Measurements from ENCODE around the gene MAPKAP1. TPM values are rescaled to one million over a fixed set of nuclear protein-coding genes. Genes with fewer than 3 reads are reported as not detected.

MAPKAP1 gene
- total RNA-seq, 2 experiments from 2014 or later, result 51.6 to 61.9 TPM

DNA sequence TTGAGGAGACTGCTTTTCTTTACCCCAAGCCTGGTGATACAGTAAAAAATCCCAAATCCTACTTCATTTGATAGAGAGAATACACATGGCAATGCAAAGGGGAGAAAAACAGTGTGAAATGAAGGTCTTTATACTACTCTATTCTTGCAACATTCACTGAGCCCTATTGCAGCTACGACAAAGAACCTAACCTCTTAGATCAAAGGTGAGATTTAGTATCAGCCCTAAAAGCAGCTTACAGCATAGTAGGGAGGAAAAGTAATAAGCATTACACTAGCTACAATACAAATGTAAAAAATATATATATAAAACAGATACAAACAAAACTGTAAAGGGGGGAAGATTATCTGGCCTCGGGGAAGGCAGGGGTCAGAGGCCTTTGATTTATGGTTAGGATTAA, 147.1 kb downstream of the MAPKAP1 start:
- ATAC-seq, result no peak
- Mint-ChIP-seq H3K27me3 (no peaks in the 10 kb centered on the region), H3K4me1 (peaks cover 16% of the 10 kb centered on the region), H3K4me3 (no peak overlapping the region), H3K27ac (no peak overlapping the region), H3K9me3 (ENCODE audit: low read depth) (no peaks in the 10 kb centered on the region), H3K36me3 (ENCODE audit: low read depth) (peaks cover 13% of the 10 kb centered on the region)
- POLR2A ChIA-PET, result no interaction called here
- intact Hi-C loops (cut with DNase I, micrococcal nuclease), result loop anchor here (2.0 to 10.0 kb wide), 5 partner anchors 145 to 931 kb away; partner anchors contain the start of gene MAPKAP1 (in 1 of the 2)
- CTCF ChIA-PET, result interaction anchor here (0.7 to 3.4 kb wide), 5 partner anchors 12 to 668 kb away, joined by 3 to 13 read pairs (median 3); no protein-coding TSS in a partner anchor
- no peak for DNase-seq

GRCh38 chr9:125559194-125559593, 147.8 kb downstream of the MAPKAP1 start:
- no peak overlapping the region for H3K27ac Mint-ChIP-seq
- intact Hi-C loops (cut with DNase I, micrococcal nuclease), result loop anchor here (2.0 to 10.0 kb wide), 5 partner anchors 146 to 932 kb away; partner anchors contain the start of gene MAPKAP1 (in 1 of the 2)
- H3K4me3 Mint-ChIP-seq, result no peak overlapping the region
- ATAC-seq (no peak), DNase-seq (no peak)
- ChIA-PET CTCF (interaction anchor here (0.6 to 3.4 kb wide), 25 partner anchors 9 to 963 kb away, joined by 3 to 13 read pairs (median 3); no protein-coding TSS in a partner anchor), POLR2A (no interaction called here)
- H3K4me1 Mint-ChIP-seq, result peaks cover 11% of the 10 kb centered on the region
- H3K27me3 Mint-ChIP-seq, result no peaks in the 10 kb centered on the region
- no peaks in the 10 kb centered on the region for H3K9me3 Mint-ChIP-seq (ENCODE audit: low read depth)
- H3K36me3 Mint-ChIP-seq (ENCODE audit: low read depth), result peaks cover 14% of the 10 kb centered on the region

GRCh38 chr9:125558453-125559092, 148.4 kb downstream of the MAPKAP1 start:
- ChIA-PET CTCF (interaction anchor here (0.6 to 3.4 kb wide), 27 partner anchors 8 to 1447 kb away, joined by 3 to 13 read pairs (median 3); no protein-coding TSS in a partner anchor), POLR2A (no interaction called here)
- DNase-seq, result peak; percentile 71
- ATAC-seq, result peak; percentile 72
- no peaks in the 10 kb centered on the region for H3K9me3 Mint-ChIP-seq (ENCODE audit: low read depth)
- peaks cover 11% of the 10 kb centered on the region for H3K4me1 Mint-ChIP-seq
- H3K36me3 Mint-ChIP-seq (ENCODE audit: low read depth), result peaks cover 17% of the 10 kb centered on the region
- no peaks in the 10 kb centered on the region for H3K27me3 Mint-ChIP-seq
- intact Hi-C loops (cut with DNase I, micrococcal nuclease), result loop anchor here (1.0 to 10.0 kb wide), 8 partner anchors 73 to 933 kb away; partner anchors contain the start of gene MAPKAP1 (in 1 of the 2)
- no peak overlapping the region for H3K4me3 Mint-ChIP-seq
- no peak overlapping the region for H3K27ac Mint-ChIP-seq

- H3K4me3 Mint-ChIP-seq, result no peak overlapping the region
- intact Hi-C loops (cut with DNase I, micrococcal nuclease), result loop anchor here (5.0 to 10.0 kb wide), 4 partner anchors 149 to 669 kb away; partner anchors contain the start of gene MAPKAP1 (in 1 of the 2)
- no peak overlapping the region for H3K27ac Mint-ChIP-seq
- CTCF ChIA-PET, result no interaction called here
- peaks cover 17% of the 10 kb centered on the region for H3K36me3 Mint-ChIP-seq (ENCODE audit: low read depth)
- POLR2A ChIA-PET, result no interaction called here
- H3K9me3 Mint-ChIP-seq (ENCODE audit: low read depth), result no peaks in the 10 kb centered on the region
- no peaks in the 10 kb centered on the region for H3K27me3 Mint-ChIP-seq
- ATAC-seq (no peak), DNase-seq (no peak)
- H3K4me1 Mint-ChIP-seq, result no peaks in the 10 kb centered on the region
Measured at GRCh38 chr9:125556046-125556721, 150.8 kb downstream of the MAPKAP1 start.

DNA sequence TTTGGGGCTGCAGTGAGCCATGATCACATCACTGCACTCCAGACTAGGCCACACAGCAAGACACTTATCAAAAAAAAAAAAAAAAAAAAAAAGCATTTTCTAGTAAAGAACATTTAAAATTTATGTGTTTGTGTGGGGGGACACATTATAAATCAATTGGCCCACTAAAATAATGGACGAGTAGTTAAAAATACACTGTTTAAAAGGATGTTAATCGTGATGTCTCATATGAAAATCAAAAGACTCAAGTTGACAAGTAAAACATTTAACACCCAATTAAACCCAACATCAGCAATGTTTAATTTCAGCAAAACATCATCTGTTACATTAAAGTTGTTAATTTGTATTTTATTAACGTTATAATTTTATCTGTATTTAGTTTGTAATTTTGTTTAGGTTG, 152.3 kb downstream of the MAPKAP1 start:
- ATAC-seq (no peak), DNase-seq (no peak)
- Mint-ChIP-seq H3K4me3 (no peak overlapping the region), H3K36me3 (ENCODE audit: low read depth) (peaks cover 17% of the 10 kb centered on the region), H3K9me3 (ENCODE audit: low read depth) (no peaks in the 10 kb centered on the region), H3K4me1 (no peaks in the 10 kb centered on the region), H3K27me3 (no peaks in the 10 kb centered on the region), H3K27ac (no peak overlapping the region)
- CTCF ChIA-PET, result no interaction called here
- intact Hi-C loops (cut with DNase I, micrococcal nuclease), result loop anchor here (5.0 to 10.0 kb wide), 4 partner anchors 147 to 670 kb away; partner anchors contain the start of gene MAPKAP1 (in 1 of the 2)
- POLR2A ChIA-PET, result no interaction called here

GRCh38 chr9:125551781-125552180, 155.2 kb downstream of the MAPKAP1 start:
- Mint-ChIP-seq H3K27me3 (no peaks in the 10 kb centered on the region), H3K4me1 (no peaks in the 10 kb centered on the region), H3K9me3 (ENCODE audit: low read depth) (no peaks in the 10 kb centered on the region), H3K36me3 (ENCODE audit: low read depth) (peaks cover 6% of the 10 kb centered on the region), H3K27ac (no peak overlapping the region), H3K4me3 (no peak overlapping the region)
- ATAC-seq (no peak), DNase-seq (no peak)
- ChIA-PET POLR2A (no interaction called here), CTCF (interaction anchor here (0.7 to 1.1 kb wide), 3 partner anchors 10 to 172 kb away, joined by 3 to 5 read pairs (median 3); no protein-coding TSS in a partner anchor)
- intact Hi-C loops (cut with DNase I, micrococcal nuclease), result loop anchor here (10.0 kb wide), 3 partner anchors 153 to 673 kb away; partner anchors contain the start of gene MAPKAP1 (in 1 of the 2)

DNA sequence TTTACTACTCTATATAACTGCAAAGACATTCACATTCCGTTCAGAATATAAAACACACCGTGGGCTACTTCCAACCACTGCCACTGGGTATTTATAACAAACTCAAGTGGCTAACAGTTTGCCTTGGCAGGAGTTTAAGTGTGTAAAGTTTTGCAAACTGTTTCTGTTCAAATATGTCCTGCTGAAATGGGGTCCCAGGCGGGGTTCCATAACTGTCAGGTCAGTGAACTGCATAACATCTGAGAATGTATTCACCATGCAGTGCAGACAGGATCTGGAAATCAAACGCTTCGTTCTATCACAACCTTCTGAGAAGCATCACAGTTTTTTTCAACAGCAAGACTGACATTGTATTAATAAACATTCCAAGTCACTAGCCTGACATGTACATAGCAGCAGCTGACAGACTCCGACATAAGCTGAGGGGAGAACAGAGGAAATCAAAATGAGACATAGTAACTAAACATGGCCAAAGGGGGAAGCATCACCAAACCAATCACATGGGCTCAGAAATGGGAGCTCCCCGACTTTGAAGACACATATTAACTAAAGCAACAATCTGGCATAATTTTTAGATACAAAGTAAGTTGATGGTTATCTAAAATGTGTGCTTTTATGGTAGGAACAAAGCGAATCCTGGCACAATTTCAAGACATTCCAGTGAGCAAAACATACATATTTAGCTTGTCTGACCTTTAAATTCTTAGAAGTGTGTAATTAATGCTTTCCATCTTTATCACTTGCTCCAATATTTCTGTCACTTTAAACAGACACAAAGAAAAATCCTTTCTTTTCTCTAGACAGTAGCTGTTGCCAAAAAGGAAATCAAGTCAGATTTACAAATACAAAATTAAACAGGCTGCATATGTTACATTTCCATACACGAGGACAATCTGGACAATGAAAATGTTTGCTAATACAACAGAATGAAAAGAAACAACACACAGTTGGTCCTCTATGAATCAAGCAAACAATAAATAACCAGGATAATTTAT, 156.8 kb downstream of the MAPKAP1 start:
- ATAC-seq (no peak), DNase-seq (no peak)
- no peak overlapping the region for H3K27ac Mint-ChIP-seq
- H3K4me1 Mint-ChIP-seq, result no peaks in the 10 kb centered on the region
- POLR2A ChIA-PET, result no interaction called here
- CTCF ChIA-PET, result interaction anchor here (0.6 to 0.8 kb wide), 2 partner anchors 9 to 51 kb away, joined by 3 read pairs; no protein-coding TSS in a partner anchor
- H3K36me3 Mint-ChIP-seq (ENCODE audit: low read depth), result peaks cover 3% of the 10 kb centered on the region
- intact Hi-C loops (cut with DNase I, micrococcal nuclease), result loop anchor here (10.0 kb wide), 3 partner anchors 155 to 675 kb away; partner anchors contain the start of gene MAPKAP1 (in 1 of the 2)
- H3K27me3 Mint-ChIP-seq, result no peaks in the 10 kb centered on the region
- no peaks in the 10 kb centered on the region for H3K9me3 Mint-ChIP-seq (ENCODE audit: low read depth)
- H3K4me3 Mint-ChIP-seq, result no peak overlapping the region

DNA sequence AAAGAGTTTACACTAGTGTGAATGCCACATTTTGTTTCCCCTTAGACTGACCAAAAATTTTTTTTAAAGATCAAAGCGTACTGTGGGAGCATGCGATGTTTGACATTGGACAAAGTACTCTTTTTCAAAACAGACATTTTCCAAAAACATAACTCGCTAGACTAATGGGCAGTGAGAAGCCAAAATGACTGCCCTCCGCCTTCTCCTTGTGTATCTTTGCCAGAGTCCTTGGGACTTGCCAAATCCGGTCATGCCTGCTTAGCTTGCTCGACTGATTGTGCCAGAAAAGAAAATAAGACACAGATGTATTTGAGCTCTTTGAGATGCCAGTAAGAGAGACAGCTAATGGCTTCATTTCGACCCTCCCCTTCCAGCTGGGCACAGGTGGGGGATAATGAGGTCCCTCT, 157.5 kb downstream of the MAPKAP1 start:
- ATAC-seq (no peak), DNase-seq (no peak)
- no peak overlapping the region for H3K4me3 Mint-ChIP-seq
- CTCF ChIA-PET, result interaction anchor here (0.6 kb wide), 1 partner anchor 253 kb away, joined by 3 read pairs; no protein-coding TSS in a partner anchor
- no peaks in the 10 kb centered on the region for H3K27me3 Mint-ChIP-seq
- peaks cover 3% of the 10 kb centered on the region for H3K36me3 Mint-ChIP-seq (ENCODE audit: low read depth)
- no peak overlapping the region for H3K27ac Mint-ChIP-seq
- H3K9me3 Mint-ChIP-seq (ENCODE audit: low read depth), result no peaks in the 10 kb centered on the region
- H3K4me1 Mint-ChIP-seq, result no peaks in the 10 kb centered on the region
- intact Hi-C loops (cut with DNase I, micrococcal nuclease), result no loop called here
- POLR2A ChIA-PET, result no interaction called here

DNA sequence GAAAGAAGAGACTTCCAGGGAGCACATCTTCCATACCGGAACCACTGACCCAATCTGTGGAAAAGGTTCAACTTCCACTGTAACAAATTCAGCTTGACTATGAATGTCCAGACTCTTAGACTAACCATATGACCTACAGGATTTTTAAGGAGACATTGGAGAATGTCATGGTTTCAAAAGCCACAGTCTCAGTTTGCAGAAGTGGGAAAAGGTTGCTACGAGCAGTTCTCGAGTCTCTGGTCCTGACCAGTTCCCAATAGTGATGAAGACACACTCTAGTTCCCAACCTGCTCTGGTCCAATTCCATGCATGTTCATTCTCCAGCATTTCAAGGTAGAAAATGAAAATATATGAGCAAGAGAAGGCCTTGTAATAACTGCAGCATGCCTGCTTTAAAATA, 158.0 kb downstream of the MAPKAP1 start:
- Mint-ChIP-seq H3K9me3 (ENCODE audit: low read depth) (no peaks in the 10 kb centered on the region), H3K4me1 (no peaks in the 10 kb centered on the region), H3K27ac (no peak overlapping the region), H3K4me3 (no peak overlapping the region), H3K36me3 (ENCODE audit: low read depth) (peaks cover under 1% of the 10 kb centered on the region), H3K27me3 (no peaks in the 10 kb centered on the region)
- ATAC-seq (no peak), DNase-seq (no peak)
- ChIA-PET CTCF (interaction anchor here (0.6 to 0.8 kb wide), 2 partner anchors 9 to 252 kb away, joined by 3 read pairs; no protein-coding TSS in a partner anchor), POLR2A (no interaction called here)
- intact Hi-C loops (cut with DNase I, micrococcal nuclease), result no loop called here

GRCh38 chr9:125548141-125548540, 158.9 kb downstream of the MAPKAP1 start:
- no peak for DNase-seq
- no peaks in the 10 kb centered on the region for H3K9me3 Mint-ChIP-seq (ENCODE audit: low read depth)
- no peaks in the 10 kb centered on the region for H3K36me3 Mint-ChIP-seq (ENCODE audit: low read depth)
- CTCF ChIA-PET, result interaction anchor here (0.8 to 1.1 kb wide), 2 partner anchors 10 to 12 kb away, joined by 3 read pairs; no protein-coding TSS in a partner anchor
- no peaks in the 10 kb centered on the region for H3K27me3 Mint-ChIP-seq
- H3K4me3 Mint-ChIP-seq, result no peak overlapping the region
- ATAC-seq, result no peak
- H3K27ac Mint-ChIP-seq, result no peak overlapping the region
- H3K4me1 Mint-ChIP-seq, result no peaks in the 10 kb centered on the region
- POLR2A ChIA-PET, result no interaction called here
- intact Hi-C loops (cut with DNase I, micrococcal nuclease), result no loop called here

Measured in activated CD4-positive, alpha-beta T cell treated with anti-CD3 and anti-CD28 coated beads for 36 hours (primary cell).